K562 (cell line): Measurements from ENCODE around the gene CUL9. TPM values are rescaled to one million over a fixed set of nuclear protein-coding genes. Genes with fewer than 3 reads are reported as not detected.

Experiments
- ATAC-seq: fragments of 200-7000 bp; cut with Tn5 transposase; 3 replicates; pipeline ENCODE4 v1.9.1; 2020; ENCODE audit warnings: moderate library complexity
- BruUV-seq: library from RNA; stranded (reverse); fragments of 400-500 nt; replicated peaks from 2 replicates; lab custom pipeline; 2021; lab: Mats Ljungman, UMichigan
- CTCF ChIA-PET: fragments of 300-600 bp; formaldehyde crosslinking; extraction: SDS; loops from one replicate; lab custom pipeline; 2021; ENCODE audit warnings: low intra/inter-chr PET ratio; lab: Yijun Ruan, JAX
- POLR2A ChIA-PET: fragments of 300-600, 350-650 bp; sonication (Branson Sonifier 250); formaldehyde crosslinking; extraction: SDS; loops from one replicate; lab custom pipeline; 2021; ENCODE audit warnings: antibody characterized with exemption, inconsistent platforms; lab: Yijun Ruan, JAX
- DNase-seq, 4 experiments: peaks; one replicate each; pipeline versions ENCODE4 v3.0.0 to v3.0.0-alpha.2; 2011 to 2018; ENCODE audit warnings: low spot score in 3 of 4, mixed read lengths in 3 of 4; ENCODE audit errors: extremely low read depth in 1 of 4
- FAIRE-seq: peaks from 2 replicates; lab custom pipeline; 2011; peaks lifted over from hg19 to GRCh38; lab: Jason Lieb, UNC
- H2AFZ ChIP-seq: 2 replicates; pipeline ENCODE4 v1.6.0; 2011; ENCODE audit warnings: low read depth, low read length, control low read depth, inconsistent platforms
- H3K27ac ChIP-seq: fragments of 200-600 bp; 3 replicates; pipeline ENCODE4 v1.8.0; 2011; ENCODE audit warnings: low read depth, mild to moderate bottlenecking, control low read depth, inconsistent platforms, low read length, moderate library complexity, mixed read lengths; ENCODE audit errors: extremely low read depth
- H3K27me3 ChIP-seq, 2 experiments: fragments of 300-600 bp in 1 of 2; 2 replicates in 1 of 2; 3 replicates in 1 of 2; pipeline versions ENCODE4 v1.6.0 to v1.8.0; 2011; ENCODE audit warnings: inconsistent platforms in 2 of 2, low read length in 2 of 2, mild to moderate bottlenecking in 1 of 2, mixed read lengths in 1 of 2, moderate library complexity in 1 of 2; ENCODE audit not compliant: control insufficient read depth in 2 of 2, insufficient read depth in 2 of 2
- H3K36me3 ChIP-seq: fragments of 300-600 bp; 3 replicates; pipeline ENCODE4 v1.8.0; 2011; ENCODE audit warnings: mild to moderate bottlenecking, low read length, inconsistent platforms; ENCODE audit not compliant: control insufficient read depth, insufficient read depth
- H3K4me1 ChIP-seq, 2 experiments: fragments of 200-600 bp in 1 of 2; replicated peaks in 1 of 2; 2 replicates in 1 of 2; 3 replicates in 1 of 2; pipeline versions ENCODE4 v1.5.1 to v1.8.0; 2011; ENCODE audit warnings: inconsistent platforms in 2 of 2, low read length in 2 of 2, mild to moderate bottlenecking in 1 of 2, mixed read lengths in 1 of 2, moderate library complexity in 1 of 2; ENCODE audit not compliant: control insufficient read depth in 2 of 2, insufficient read depth in 2 of 2
- H3K4me2 ChIP-seq: 2 replicates; pipeline ENCODE4 v1.6.1; 2011; ENCODE audit warnings: low read length, control low read depth, inconsistent platforms, mixed read lengths; ENCODE audit not compliant: insufficient read depth
- H3K4me3 ChIP-seq: fragments of 200-600 bp; sonication (generic), shearing (Covaris generic); 2 replicates; pipeline ENCODE4 v1.5.1; 2016; ENCODE audit warnings: control low read depth, inconsistent platforms
- H3K79me2 ChIP-seq: fragments of 200-600 bp; 3 replicates; pipeline ENCODE4 v1.8.0; 2011; ENCODE audit warnings: low read length, inconsistent platforms; ENCODE audit not compliant: control insufficient read depth, insufficient read depth
- H3K9ac ChIP-seq, 2 experiments: 2 replicates each; pipeline versions ENCODE4 v1.6.0 to v1.6.1; 2011; ENCODE audit warnings: low read depth in 2 of 2, low read length in 2 of 2, control low read depth in 1 of 2, inconsistent platforms in 1 of 2, mild to moderate bottlenecking in 1 of 2, mixed read lengths in 1 of 2; ENCODE audit not compliant: insufficient read depth in 1 of 2
- H3K9me1 ChIP-seq: one replicate; pipeline ENCODE4 v1.6.0; 2011; ENCODE audit warnings: inconsistent platforms, mild to moderate bottlenecking, low read length, moderate library complexity; ENCODE audit not compliant: control insufficient read depth, insufficient read depth
- H3K9me3 ChIP-seq: replicated peaks from 2 replicates; pipeline ENCODE4 v1.5.1; 2011; ENCODE audit warnings: low read depth, low read length, inconsistent platforms; ENCODE audit not compliant: control insufficient read depth, insufficient read depth
- H4K20me1 ChIP-seq: replicated peaks from 2 replicates; pipeline ENCODE4 v1.6.1; 2011; ENCODE audit warnings: low read length, inconsistent platforms, mixed read lengths; ENCODE audit not compliant: control insufficient read depth, insufficient read depth
- KLF10 ChIP-seq: fragments of 250-450 bp; sonication (Bioruptor Pico); IDR thresholded peaks from 2 replicates; pipeline ENCODE4 v1.6.1; 2021; ENCODE audit warnings: matching md5 sums
- RBM17 ChIP-seq: fragments of 200-400 bp; formaldehyde crosslinking; IDR thresholded peaks from 2 replicates; pipeline ENCODE4 v1.6.1; 2017; ENCODE audit warnings: low read depth, mild to moderate bottlenecking, low read length, borderline replicate concordance
- TBP ChIP-seq: optimal IDR thresholded peaks from 2 replicates; pipeline ENCODE3; 2011; ENCODE audit warnings: low read depth, low read length, improper control_type of control experiment
- ZFPM2 ChIP-seq: fragments of 250-450 bp; sonication (Bioruptor Pico); IDR thresholded peaks from 2 replicates; pipeline ENCODE4 v1.5.1; 2022; ENCODE audit warnings: mild to moderate bottlenecking
- WGBS: fragments of 100-300 bp; shearing (Covaris generic); methylation state at CpG from one replicate; pipeline ENCODE4 v1.1.6; 2016; ENCODE audit warnings: low coverage, mixed read lengths; ENCODE audit not compliant: insufficient coverage; ENCODE audit errors: missing lambda C conversion rate; 5-methylcytosine and 5-hydroxymethylcytosine counted together
- in situ Hi-C: fragments of 300-500 bp; cut with MboI; formaldehyde crosslinking; loops from 4 replicates; pipeline ENCODE4 v1.15.0; 2018; ENCODE audit warnings: inconsistent platforms, mixed read lengths
- intact Hi-C: fragments of 100-400 bp; cut with micrococcal nuclease; formaldehyde crosslinking; loops from 2 replicates; pipeline ENCODE4 v1.14.2; 2022
- polyA plus RNA-seq, 8 experiments: library from polyadenylated mRNA; depleted of rRNA in 4 of 8; stranded (reverse) in 5 of 8; unstranded in 3 of 8; fragments of >200 nt; fragmentation: Nextera tagmentation in 2 of 8; fragmentation: Illumina TruSeq in 1 of 8; extraction: Ambion mirVana in 2 of 8; extraction: Trizol in 1 of 8; gene quantifications; 2 replicates each; pipeline versions ENCODE4 v1.2.1 to v1.2.3, GENCODE V29; 2011 to 2014; ENCODE audit warnings: inconsistent platforms in 1 of 8, missing spikeins in 1 of 8
- total RNA-seq, 7 experiments: library from RNA; depleted of rRNA in 6 of 7; stranded (reverse); fragments of >200 nt in 6 of 7; fragmentation: Illumina TruSeq in 2 of 7; extraction: Trizol in 2 of 7; gene quantifications; 2 replicates each; pipeline versions ENCODE4 v1.2.1 to v1.2.3, GENCODE V29; 2011 to 2021; ENCODE audit warnings: low replicate concordance in 1 of 7
- TF ChIP-seq, protein P1 (sequence below): fragments of 250-450 bp; sonication (Bioruptor Pico); IDR thresholded peaks from 2 replicates; pipeline ENCODE4 v1.5.0; 2021; ENCODE audit warnings: mild to moderate bottlenecking, borderline replicate concordance

The CUL9 gene
- total and polyA plus RNA-seq, 9 of the 15 experiments (the other 6 are each of a cell fraction or from before 2014, with no cell fraction given): 0.50 to 20.7 (median 6.6) TPM

DNA sequence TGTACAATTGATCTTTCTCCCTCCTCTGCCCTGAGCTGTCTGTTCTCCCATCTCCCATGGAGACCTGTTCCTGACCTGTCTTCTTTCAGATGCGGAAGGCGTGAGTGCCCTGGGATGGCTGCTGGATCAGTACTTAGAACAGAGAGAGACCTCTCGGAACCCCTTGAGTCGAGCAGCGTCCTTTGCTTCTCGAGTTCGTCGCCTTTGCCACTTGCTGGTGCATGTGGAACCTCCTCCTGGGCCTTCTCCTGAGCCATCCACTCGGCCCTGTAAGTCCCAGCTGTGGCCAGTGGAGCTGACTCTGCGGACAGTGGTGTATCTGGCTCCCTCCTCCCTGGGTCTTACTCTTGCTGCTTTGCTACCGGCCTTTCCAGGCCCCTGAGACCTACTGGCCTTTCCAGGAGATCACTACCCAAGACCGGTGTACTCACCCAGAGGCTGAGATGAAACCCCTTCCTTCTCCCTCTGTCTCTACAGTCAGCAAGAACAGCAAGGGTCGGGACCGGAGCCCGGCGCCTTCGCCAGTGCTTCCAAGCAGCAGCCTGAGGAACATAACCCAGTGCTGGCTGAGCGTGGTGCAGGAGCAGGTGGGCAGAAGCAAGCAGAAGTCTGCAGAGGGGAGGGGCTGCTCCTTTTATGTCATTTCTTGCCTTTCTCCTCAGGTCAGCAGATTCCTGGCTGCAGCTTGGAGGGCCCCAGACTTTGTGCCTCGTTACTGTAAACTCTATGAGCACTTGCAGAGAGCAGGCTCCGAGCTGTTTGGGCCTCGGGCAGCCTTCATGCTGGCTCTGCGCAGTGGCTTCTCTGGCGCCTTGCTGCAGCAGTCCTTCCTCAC is 22.5 kb downstream of the CUL9 start:
- POLR2A ChIA-PET: interaction anchor here (0.6 to 1.8 kb wide), 7 partner anchors 15 to 434 kb away, joined by 3 to 10 read pairs (median 3); partner anchors contain the start of gene DNPH1
- WGBS: 52% methylated on average over 23 of the region's 23 CpGs
- TF ChIP-seq, protein P1, sequence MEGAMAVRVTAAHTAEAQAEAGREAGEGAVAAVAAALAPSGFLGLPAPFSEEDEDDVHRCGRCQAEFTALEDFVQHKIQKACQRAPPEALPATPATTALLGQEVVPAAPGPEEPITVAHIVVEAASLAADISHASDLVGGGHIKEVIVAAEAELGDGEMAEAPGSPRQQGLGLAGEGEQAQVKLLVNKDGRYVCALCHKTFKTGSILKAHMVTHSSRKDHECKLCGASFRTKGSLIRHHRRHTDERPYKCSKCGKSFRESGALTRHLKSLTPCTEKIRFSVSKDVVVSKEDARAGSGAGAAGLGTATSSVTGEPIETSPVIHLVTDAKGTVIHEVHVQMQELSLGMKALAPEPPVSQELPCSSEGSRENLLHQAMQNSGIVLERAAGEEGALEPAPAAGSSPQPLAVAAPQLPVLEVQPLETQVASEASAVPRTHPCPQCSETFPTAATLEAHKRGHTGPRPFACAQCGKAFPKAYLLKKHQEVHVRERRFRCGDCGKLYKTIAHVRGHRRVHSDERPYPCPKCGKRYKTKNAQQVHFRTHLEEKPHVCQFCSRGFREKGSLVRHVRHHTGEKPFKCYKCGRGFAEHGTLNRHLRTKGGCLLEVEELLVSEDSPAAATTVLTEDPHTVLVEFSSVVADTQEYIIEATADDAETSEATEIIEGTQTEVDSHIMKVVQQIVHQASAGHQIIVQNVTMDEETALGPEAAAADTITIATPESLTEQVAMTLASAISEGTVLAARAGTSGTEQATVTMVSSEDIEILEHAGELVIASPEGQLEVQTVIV (CRISPR knock-in tag): no peak
- no peak for TF ChIP-seq RBM17
- TF ChIP-seq TBP: no peak
- TF ChIP-seq ZFPM2: no peak
- no peak for TF ChIP-seq KLF10 (CRISPR knock-in tag)
- TF ChIP-seq, all 486 proteins: peak for 0

More for the DNA sequence above, 22.5 kb downstream of the CUL9 start:
- Histone ChIP-seq H3K4me1 (peaks cover 0 to 3% of the 10 kb centered on the region in 2 experiments; a peak in 1 of 5 replicates), H3K27me3 (no peaks in the 10 kb centered on the region), H3K9me3 (no peaks in the 10 kb centered on the region), H2AFZ (no peak overlapping the region), H3K36me3 (0 out of 3 replicates have a peak, but pooled peaks cover 4% of the 10 kb centered on the region), H4K20me1 (no peaks in the 10 kb centered on the region; the same call in 1 of the 2 replicates), H3K9me1 (no peaks in the 10 kb centered on the region), H3K4me2 (no peak overlapping the region), H3K4me3 (no peak overlapping the region), H3K27ac (no peak overlapping the region; the same call in 2 of the 3 replicates), H3K79me2 (no peaks in the 10 kb centered on the region), H3K9ac (peak overlapping the region in 1 of 2 experiments; percentile 73; a peak in 2 of 4 replicates)
- FAIRE-seq (no peak), ATAC-seq (peak; percentile 23), DNase-seq (no peak)
- in situ Hi-C loops (no loop called here), intact Hi-C loops (no loop called here)
- no TSS peak for BruUV-seq
- CTCF ChIA-PET: no interaction called here
